NK-92 treated with Interleukin-12 subunit alpha and Interleukin-12 subunit beta, amount 100 ng/mL, for 24 hours (cell line): ENCODE data around the gene LIPC.

Experiments
- DNase-seq: peaks from one replicate; lab custom pipeline; 2025; lab: John Stamatoyannopoulos, UW

LIPC gene

GRCh38 chr15:58436552-58436951 is 4.8 kb downstream of the LIPC start:
- DNase-seq: no peak

GRCh38 chr15:58437531-58438105 is 5.8 kb downstream of the LIPC start:
- DNase-seq: no peak

- no peak for DNase-seq
These were observed 6.3 kb downstream of the LIPC start for GRCh38 chr15:58438111-58438510.

GRCh38 chr15:58438956-58439355 is 7.2 kb downstream of the LIPC start:
- peak; percentile 20 for DNase-seq

GRCh38 chr15:58440158-58440910 is 8.5 kb downstream of the LIPC start:
- no peak for DNase-seq

GRCh38 chr15:58440922-58441321 is 9.1 kb downstream of the LIPC start:
- DNase-seq: no peak

- no peak for DNase-seq
These were observed 9.7 kb downstream of the LIPC start for GRCh38 chr15:58441376-58442070.

GRCh38 chr15:58442122-58442521 is 10.3 kb downstream of the LIPC start:
- no peak for DNase-seq

- DNase-seq: no peak
These were observed 11.5 kb downstream of the LIPC start for GRCh38 chr15:58443308-58443707.

- no peak for DNase-seq
These were observed 12.3 kb downstream of the LIPC start for GRCh38 chr15:58444056-58444455.

- DNase-seq: no peak
These were observed 13.0 kb downstream of the LIPC start for GRCh38 chr15:58444658-58445332.

- DNase-seq: no peak
These were observed 14.1 kb downstream of the LIPC start for GRCh38 chr15:58445865-58446264.

GRCh38 chr15:58446521-58446920 is 14.7 kb downstream of the LIPC start:
- DNase-seq: no peak

- DNase-seq: no peak
These were observed 15.7 kb downstream of the LIPC start for GRCh38 chr15:58447271-58448010.

- no peak for DNase-seq
These were observed 16.5 kb downstream of the LIPC start for GRCh38 chr15:58448331-58448730.

- no peak for DNase-seq
These were observed 17.1 kb downstream of the LIPC start for GRCh38 chr15:58448906-58449305.

- DNase-seq: no peak
These were observed 20.0 kb downstream of the LIPC start for GRCh38 chr15:58451826-58452225.

GRCh38 chr15:58452775-58453174 is 21.0 kb downstream of the LIPC start:
- no peak for DNase-seq

GRCh38 chr15:58453931-58454793 is 22.4 kb downstream of the LIPC start:
- DNase-seq: peak; percentile 25

- DNase-seq: no peak
These were observed 23.2 kb downstream of the LIPC start for GRCh38 chr15:58454950-58455401.

- no peak for DNase-seq
These were observed 25.7 kb downstream of the LIPC start for GRCh38 chr15:58457466-58457965.
